CD4-positive, alpha-beta memory T cell (primary cell): ENCODE data around the gene RNF5. TPM values are rescaled to one million over a fixed set of nuclear protein-coding genes. Genes with fewer than 3 reads are reported as not detected.

Experiments
- CTCF ChIA-PET: fragments of 350-600 bp; sonication (Branson Sonifier 250); formaldehyde crosslinking; loops from one replicate; lab custom pipeline; 2021; ENCODE audit warnings: inconsistent platforms; ENCODE audit not compliant: partially characterized antibody; lab: Charles Lee
- POLR2A ChIA-PET: fragments of 350-600 bp; sonication (Branson Sonifier 250); formaldehyde crosslinking; loops from one replicate; lab custom pipeline; 2021; ENCODE audit not compliant: partially characterized antibody; lab: Charles Lee
- DNase-seq, 5 donors: peaks; one replicate each; pipeline versions ENCODE4 v3.0.0 to v3.0.0-alpha.2; 2020 to 2022; ENCODE audit warnings: mixed read lengths in 1 of 5
- H3K27ac ChIP-seq: one replicate; pipeline ENCODE4 v1.7.0; 2013; ENCODE audit warnings: low read depth, low read length
- H3K27me3 ChIP-seq: 2 replicates; pipeline ENCODE4 v1.7.0; 2013; ENCODE audit warnings: mild to moderate bottlenecking, low read length, moderate library complexity; ENCODE audit not compliant: insufficient read depth
- H3K36me3 ChIP-seq: 2 replicates; pipeline ENCODE4 v1.7.0; 2013; ENCODE audit warnings: mild to moderate bottlenecking, low read length, moderate library complexity; ENCODE audit not compliant: insufficient read depth
- H3K4me1 ChIP-seq: 2 replicates; pipeline ENCODE4 v1.7.0; 2013; ENCODE audit warnings: mild to moderate bottlenecking, low read length, moderate library complexity; ENCODE audit not compliant: insufficient read depth
- H3K4me3 ChIP-seq, 2 donors: one replicate each; pipeline ENCODE4 v1.7.0; 2013; ENCODE audit warnings: low read length in 2 of 2, mild to moderate bottlenecking in 1 of 2
- H3K9me3 ChIP-seq, 2 donors: one replicate each; pipeline ENCODE4 v1.7.0; 2013; ENCODE audit warnings: low read length in 2 of 2, control low read depth in 1 of 2; ENCODE audit not compliant: control insufficient read depth in 1 of 2
- H3K27ac Mint-ChIP-seq, 7 donors: one replicate each; pipeline ENCODE4 v1.8.0; 2020 to 2021; ENCODE audit warnings: mixed read lengths in 7 of 7, mild to moderate bottlenecking in 6 of 7, inconsistent platforms in 3 of 7, moderate library complexity in 3 of 7
- H3K27me3 Mint-ChIP-seq, 2 donors: one replicate each; pipeline ENCODE4 v1.8.0; 2020 to 2021; ENCODE audit warnings: mixed read lengths in 2 of 2
- H3K36me3 Mint-ChIP-seq, 2 donors: one replicate each; pipeline ENCODE4 v1.8.0; 2020 to 2021; ENCODE audit warnings: mixed read lengths in 2 of 2, inconsistent platforms in 1 of 2, mild to moderate bottlenecking in 1 of 2
- H3K4me1 Mint-ChIP-seq, 4 donors: one replicate each; pipeline ENCODE4 v1.8.0; 2020 to 2021; ENCODE audit warnings: mixed read lengths in 4 of 4, mild to moderate bottlenecking in 1 of 4
- H3K4me3 Mint-ChIP-seq, 8 donors: one replicate each; pipeline ENCODE4 v1.8.0; 2020 to 2021; ENCODE audit warnings: mixed read lengths in 8 of 8, mild to moderate bottlenecking in 7 of 8, moderate library complexity in 6 of 8, inconsistent platforms in 3 of 8
- H3K9me3 Mint-ChIP-seq, 8 donors: one replicate each; pipeline ENCODE4 v1.8.0; 2020 to 2021; ENCODE audit warnings: mixed read lengths in 8 of 8, mild to moderate bottlenecking in 5 of 8, inconsistent platforms in 3 of 8, moderate library complexity in 1 of 8
- intact Hi-C: fragments of 100-400 bp; cut with micrococcal nuclease; formaldehyde crosslinking; loops from one replicate; pipeline ENCODE4 v1.15.1; 2023
- polyA plus RNA-seq, 2 donors: library from polyadenylated mRNA; unstranded; fragments of 300-500 nt; fragmentation: Illumina TruSeq; gene quantifications; one replicate each; pipeline ENCODE4 v1.2.3, GENCODE V29; 2021
- total RNA-seq, 2 experiments: library from RNA; stranded (reverse); gene quantifications; one replicate each; pipeline ENCODE4 v1.2.3, GENCODE V29; 2021

Gene RNF5
- total and polyA plus RNA-seq, 4 experiments from 2014 or later = 44.2 to 129 (median 74.7) TPM

DNA sequence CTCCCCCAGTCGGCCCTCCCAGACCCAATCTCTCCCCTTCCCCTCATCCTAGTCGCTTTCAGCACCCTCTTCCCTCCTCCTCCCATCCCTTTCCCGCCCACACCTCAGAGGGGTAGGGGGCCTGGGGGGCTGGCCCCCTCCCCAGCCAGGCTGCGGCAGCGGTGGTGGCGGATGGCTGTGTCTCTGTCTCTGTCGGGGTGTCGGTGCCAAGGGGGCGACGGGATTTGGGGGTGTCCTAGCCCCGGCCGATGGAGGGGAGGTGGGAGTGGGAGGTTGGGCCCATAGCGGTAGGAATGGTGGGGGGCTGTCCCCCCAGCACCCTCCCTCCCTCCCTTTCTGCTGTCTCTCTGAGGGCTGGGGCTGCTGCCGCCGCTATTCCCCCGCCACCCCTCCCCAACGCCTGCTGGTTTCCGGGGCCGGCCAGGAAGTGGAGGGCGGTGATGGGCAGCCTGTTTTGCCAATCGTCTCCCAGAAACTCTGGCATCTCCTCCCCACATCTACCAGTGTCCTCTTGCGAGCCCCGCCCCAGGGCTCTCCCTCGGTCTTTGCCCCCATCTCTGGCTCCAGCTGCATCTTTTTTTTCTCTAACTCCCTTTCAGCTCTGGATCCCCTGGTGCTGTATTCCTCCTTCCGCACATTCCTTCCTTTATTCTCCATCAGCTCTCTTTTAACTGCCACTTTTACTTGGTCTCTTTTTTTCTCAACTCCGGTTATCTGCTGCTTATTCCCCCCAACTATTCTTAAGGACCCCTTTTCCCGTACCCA is 2.3 kb upstream of the RNF5 start, which contains the start of gene AGPAT1:
TSS of gene AGPAT1 (minus strand) at position 374 of the 765 bp plus-strand sequence. CDS start 4,588 bp downstream, outside the sequence.
- Histone ChIP-seq H3K9me3 (no peaks in the 10 kb centered on the region), H3K36me3 (peaks cover 4% of the 10 kb centered on the region), H3K27me3 (no peaks in the 10 kb centered on the region), H3K4me3 (peak within 1 kb of the TSS; percentile 74 to 87), H3K27ac (peak within 1 kb of the TSS; percentile 91), H3K4me1 (peaks cover 66% of the 10 kb centered on the region)
- intact Hi-C loops = loop anchor here (1.0 to 5.0 kb wide), 4 partner anchors 22 to 796 kb away; partner anchors contain the start of genes EHMT2, GPANK1 and PPT2
- peaks cover 54 to 83% (median 69%) of the 10 kb centered on the region in 4 donors for H3K4me1 Mint-ChIP-seq
- CTCF ChIA-PET = interaction anchor here (0.9 to 1.4 kb wide), 3 partner anchors 19 to 78 kb away, joined by 3 to 10 read pairs (median 6); no protein-coding TSS in a partner anchor
- peaks cover 14 to 30% of the 10 kb centered on the region in 2 donors for H3K36me3 Mint-ChIP-seq
- no peaks in the 10 kb centered on the region for H3K9me3 Mint-ChIP-seq
- DNase-seq = peak; percentile 94 to 97 (median 95)
- peak within 1 kb of the TSS; percentile 92 to 100 (median 96) for H3K4me3 Mint-ChIP-seq
- H3K27ac Mint-ChIP-seq = peak within 1 kb of the TSS; percentile 97 to 100 (median 99)
- POLR2A ChIA-PET = interaction anchor here (0.6 to 8.4 kb wide), 8 partner anchors 8 to 796 kb away, joined by 3 to 408 read pairs (median 6); partner anchors contain the start of genes ATF6B, EGFL8, FKBPL and GPSM3
- H3K27me3 Mint-ChIP-seq = no peaks in the 10 kb centered on the region

DNA sequence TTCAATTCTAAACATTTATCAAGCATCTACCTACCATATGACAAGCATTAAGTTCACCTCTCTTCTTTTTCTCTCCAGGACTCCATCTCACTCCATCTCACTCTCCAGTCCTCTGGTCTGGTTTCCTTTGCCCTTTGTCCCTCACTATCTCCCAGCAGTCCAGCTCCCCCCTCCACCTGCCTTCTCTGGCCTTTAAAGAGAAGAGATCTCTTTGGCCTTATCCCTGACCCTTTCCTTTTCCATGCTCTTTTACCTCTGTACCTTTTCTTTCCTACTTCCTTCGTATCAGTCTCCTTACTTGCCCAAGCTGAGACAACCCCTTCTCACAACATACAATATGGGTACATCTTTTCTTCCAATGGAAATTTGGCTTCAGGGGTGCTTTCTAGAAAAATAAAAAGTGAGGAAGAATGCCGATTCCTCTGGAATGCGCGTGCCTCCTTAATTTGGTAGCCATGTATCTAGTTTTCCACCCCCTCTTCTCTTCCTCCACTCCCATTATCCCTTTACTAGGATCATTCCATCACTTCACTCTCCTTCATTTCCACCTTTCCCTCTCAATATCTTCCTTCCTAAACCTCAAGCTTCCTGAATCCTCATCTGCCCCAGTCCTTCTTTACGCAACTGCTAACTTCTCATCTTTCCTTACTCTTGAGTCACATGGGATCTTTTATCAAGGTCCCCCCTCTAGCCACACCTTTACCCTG is 1.6 kb upstream of the RNF5 start:
- peaks cover 55 to 85% (median 70%) of the 10 kb centered on the region in 4 donors for H3K4me1 Mint-ChIP-seq
- CTCF ChIA-PET = interaction anchor here (0.9 to 1.4 kb wide), 3 partner anchors 18 to 77 kb away, joined by 3 to 10 read pairs (median 6); no protein-coding TSS in a partner anchor
- peak overlapping the region; percentile 97 to 100 (median 99) for H3K27ac Mint-ChIP-seq
- Histone ChIP-seq H3K4me1 (peaks cover 73% of the 10 kb centered on the region), H3K27ac (peak overlapping the region; percentile 91), H3K4me3 (peak overlapping the region; percentile 74 to 87), H3K27me3 (no peaks in the 10 kb centered on the region), H3K36me3 (peaks cover 10% of the 10 kb centered on the region), H3K9me3 (no peaks in the 10 kb centered on the region)
- H3K36me3 Mint-ChIP-seq = peaks cover 10 to 26% of the 10 kb centered on the region in 2 donors
- intact Hi-C loops = loop anchor here (1.0 to 5.0 kb wide), 4 partner anchors 22 to 796 kb away; partner anchors contain the start of genes EHMT2, GPANK1 and PPT2
- DNase-seq = no peak
- POLR2A ChIA-PET = interaction anchor here (0.6 to 8.4 kb wide), 14 partner anchors 9 to 795 kb away, joined by 3 to 408 read pairs (median 4); partner anchors contain the start of genes ATF6B, EGFL8, EHMT2 and FKBPL
- no peaks in the 10 kb centered on the region for H3K27me3 Mint-ChIP-seq
- H3K4me3 Mint-ChIP-seq = peak overlapping the region; percentile 92 to 100 (median 96)
- H3K9me3 Mint-ChIP-seq = no peaks in the 10 kb centered on the region

DNA sequence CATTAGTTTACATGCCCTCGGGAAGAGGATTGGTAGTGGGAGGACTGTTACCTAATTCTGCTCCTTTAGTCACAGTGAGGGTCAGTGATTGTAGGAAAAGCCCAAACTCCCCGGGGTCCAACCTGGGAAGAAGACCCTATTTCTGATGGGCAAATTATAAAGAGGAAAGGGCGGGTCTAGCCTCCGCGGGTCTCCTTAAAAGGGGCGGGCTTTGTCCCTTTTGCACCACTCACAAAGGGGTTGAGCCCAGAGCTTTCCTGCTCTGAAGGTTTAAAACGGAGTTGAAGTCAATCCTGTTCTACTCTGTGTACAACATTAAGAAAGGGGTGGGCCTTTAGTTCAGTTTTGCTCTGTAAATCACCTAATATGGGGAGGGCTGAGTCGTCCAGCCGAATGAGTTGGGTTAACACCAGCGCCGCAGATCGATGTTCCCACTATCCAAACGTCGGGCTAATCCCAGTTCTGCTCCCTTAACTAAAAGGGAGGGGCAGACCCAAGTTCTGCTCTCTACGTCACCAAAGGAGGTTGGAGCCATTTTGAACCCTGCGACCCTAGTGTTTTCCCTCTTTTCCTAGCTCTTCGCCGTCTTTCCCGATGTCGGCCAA is 920 bp upstream of the RNF5 start:
- peak overlapping the region; percentile 92 to 100 (median 96) for H3K4me3 Mint-ChIP-seq
- ChIA-PET CTCF (interaction anchor here (0.5 to 1.3 kb wide), 3 partner anchors 10 to 59 kb away, joined by 3 to 5 read pairs (median 3); no protein-coding TSS in a partner anchor), POLR2A (interaction anchor here (0.7 to 8.4 kb wide), 14 partner anchors 10 to 794 kb away, joined by 3 to 408 read pairs (median 4); partner anchors contain the start of genes ATF6B, EGFL8, EHMT2 and FKBPL)
- intact Hi-C loops = loop anchor here (2.0 to 5.0 kb wide), 3 partner anchors 280 to 795 kb away; partner anchors contain the start of genes EHMT2 and GPANK1
- H3K4me3 ChIP-seq = peak overlapping the region; percentile 74 to 87
- H3K27me3 Mint-ChIP-seq = no peaks in the 10 kb centered on the region
- H3K27ac ChIP-seq = peak overlapping the region; percentile 91
- H3K9me3 Mint-ChIP-seq = no peaks in the 10 kb centered on the region
- H3K36me3 ChIP-seq = peaks cover 17% of the 10 kb centered on the region
- no peaks in the 10 kb centered on the region for H3K27me3 ChIP-seq
- H3K4me1 Mint-ChIP-seq = peaks cover 55 to 85% (median 71%) of the 10 kb centered on the region in 4 donors
- peaks cover 78% of the 10 kb centered on the region for H3K4me1 ChIP-seq
- peaks cover 10 to 26% of the 10 kb centered on the region in 2 donors for H3K36me3 Mint-ChIP-seq
- no peak for DNase-seq
- no peaks in the 10 kb centered on the region for H3K9me3 ChIP-seq
- peak overlapping the region; percentile 97 to 100 (median 99) for H3K27ac Mint-ChIP-seq

DNA sequence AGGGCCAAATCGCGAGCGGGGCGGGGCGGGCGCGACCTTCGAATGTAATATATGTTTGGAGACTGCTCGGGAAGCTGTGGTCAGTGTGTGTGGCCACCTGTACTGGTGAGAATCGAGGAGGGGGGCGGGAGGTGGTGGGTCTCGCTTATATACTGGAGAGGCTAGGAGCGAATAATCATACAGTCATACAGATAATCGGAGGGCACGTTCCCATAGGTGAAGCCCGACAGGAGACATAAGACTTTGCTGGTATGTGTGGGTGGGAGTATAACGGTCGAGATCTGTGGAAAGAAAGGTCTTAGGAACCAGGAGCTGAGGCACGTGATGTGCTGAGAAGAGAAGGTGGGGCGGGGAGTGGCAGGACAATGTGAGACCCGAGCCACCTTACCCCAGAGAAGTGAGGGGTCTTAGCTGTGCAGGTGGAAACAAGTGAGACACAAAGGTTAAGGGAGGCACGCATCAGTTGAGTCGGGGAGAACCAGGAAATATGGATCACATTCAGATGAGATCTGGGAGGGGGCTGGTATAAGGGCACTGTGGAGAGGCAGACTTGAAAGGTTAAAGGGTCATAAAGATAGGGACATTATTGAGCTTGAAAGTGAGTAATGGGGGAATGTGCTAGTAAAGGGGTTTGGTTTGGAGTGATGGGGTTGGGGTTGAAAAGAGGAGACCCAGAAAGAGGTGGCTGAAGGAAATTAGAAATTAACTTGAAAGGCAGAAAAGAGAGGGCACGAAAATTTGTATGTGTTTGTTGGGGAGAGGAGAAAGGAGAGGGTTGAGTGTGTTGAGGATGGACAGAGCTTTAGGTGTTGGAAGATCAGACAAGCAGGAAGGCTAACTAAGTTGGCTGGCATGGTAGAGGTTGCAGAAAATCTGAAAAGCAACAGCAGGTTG is 589 bp downstream of the RNF5 start:
- H3K27ac Mint-ChIP-seq = peak overlapping the region; percentile 97 to 100 (median 99)
- Histone ChIP-seq H3K4me3 (peak overlapping the region; percentile 64 to 74), H3K36me3 (peaks cover 32% of the 10 kb centered on the region), H3K4me1 (peaks cover 79% of the 10 kb centered on the region), H3K27ac (peak overlapping the region; percentile 91), H3K27me3 (no peaks in the 10 kb centered on the region), H3K9me3 (no peaks in the 10 kb centered on the region)
- peaks cover 10 to 37% of the 10 kb centered on the region in 2 donors for H3K36me3 Mint-ChIP-seq
- ChIA-PET POLR2A (interaction anchor here (0.6 to 8.4 kb wide), 6 partner anchors 13 to 793 kb away, joined by 3 to 408 read pairs (median 4); partner anchors contain the start of genes ATF6B, FKBPL, GPSM3 and PBX2), CTCF (interaction anchor here (1.1 to 2.7 kb wide), 7 partner anchors 9 to 60 kb away, joined by 3 to 18 read pairs (median 3); partner anchors contain the start of genes ATF6B, GPSM3 and PBX2)
- H3K27me3 Mint-ChIP-seq = no peaks in the 10 kb centered on the region
- peaks cover 42 to 76% (median 59%) of the 10 kb centered on the region in 4 donors for H3K4me1 Mint-ChIP-seq
- intact Hi-C loops = loop anchor here (1.0 to 5.0 kb wide), 5 partner anchors 12 to 794 kb away; partner anchors contain the start of genes ATF6B, EHMT2 and PBX2
- DNase-seq = peak in 1 of 5 donors; percentile 24
- peak overlapping the region; percentile 92 to 100 (median 96) for H3K4me3 Mint-ChIP-seq
- no peaks in the 10 kb centered on the region for H3K9me3 Mint-ChIP-seq

DNA sequence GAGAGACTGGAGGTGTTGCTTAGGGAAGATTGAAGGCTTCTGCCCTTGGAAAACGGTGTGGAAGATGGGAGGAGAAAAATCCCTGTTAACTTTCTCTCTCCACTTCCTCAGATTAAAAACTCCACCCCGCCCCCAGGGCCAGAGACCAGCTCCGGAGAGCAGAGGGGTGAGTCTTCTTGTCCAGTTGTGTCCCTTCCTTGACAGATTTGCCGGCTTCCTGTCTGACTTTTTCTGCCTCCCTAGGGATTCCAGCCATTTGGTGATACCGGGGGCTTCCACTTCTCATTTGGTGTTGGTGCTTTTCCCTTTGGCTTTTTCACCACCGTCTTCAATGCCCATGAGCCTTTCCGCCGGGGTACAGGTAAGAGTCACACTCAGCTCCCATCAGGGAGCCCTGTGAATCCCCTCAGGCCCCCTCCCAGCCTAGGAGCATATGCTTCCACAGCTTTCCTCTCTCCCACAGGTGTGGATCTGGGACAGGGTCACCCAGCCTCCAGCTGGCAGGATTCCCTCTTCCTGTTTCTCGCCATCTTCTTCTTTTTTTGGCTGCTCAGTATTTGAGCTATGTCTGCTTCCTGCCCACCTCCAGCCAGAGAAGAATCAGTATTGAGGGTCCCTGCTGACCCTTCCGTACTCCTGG is 1.7 kb downstream of the RNF5 start:
- peak in 1 of 5 donors; percentile 31 for DNase-seq
- H3K27ac ChIP-seq = peak overlapping the region; percentile 91
- H3K36me3 ChIP-seq = peaks cover 38% of the 10 kb centered on the region
- no peaks in the 10 kb centered on the region for H3K27me3 ChIP-seq
- CTCF ChIA-PET = interaction anchor here (0.6 to 2.7 kb wide), 7 partner anchors 10 to 1129 kb away, joined by 3 to 18 read pairs (median 5); partner anchors contain the start of genes GPSM3 and PBX2
- H3K27ac Mint-ChIP-seq = peak overlapping the region; percentile 79 to 100 (median 98)
- no peaks in the 10 kb centered on the region for H3K27me3 Mint-ChIP-seq
- H3K36me3 Mint-ChIP-seq = peaks cover 10 to 40% of the 10 kb centered on the region in 2 donors
- no peaks in the 10 kb centered on the region for H3K9me3 Mint-ChIP-seq
- POLR2A ChIA-PET = interaction anchor here (0.5 to 8.4 kb wide), 4 partner anchors 11 to 792 kb away, joined by 3 to 408 read pairs (median 4); partner anchors contain the start of genes ATF6B, GPSM3 and PBX2
- H3K9me3 ChIP-seq = no peaks in the 10 kb centered on the region
- H3K4me3 Mint-ChIP-seq = peak overlapping the region in 7 of 8 donors; percentile 21 to 99 (median 47)
- intact Hi-C loops = loop anchor here (5.0 kb wide), 2 partner anchors 283 to 792 kb away; partner anchors contain the start of gene EHMT2
- H3K4me3 ChIP-seq = no peak overlapping the region
- peaks cover 76% of the 10 kb centered on the region for H3K4me1 ChIP-seq
- peaks cover 33 to 65% (median 48%) of the 10 kb centered on the region in 4 donors for H3K4me1 Mint-ChIP-seq
